K562 (cell line): Measurements from ENCODE around the gene KLHL22. TPM values are rescaled to one million over a fixed set of nuclear protein-coding genes. Genes with fewer than 3 reads are reported as not detected.

Experiments used
- ELF2 ChIP-seq: fragments of 250-450 bp; sonication (Bioruptor Pico); IDR thresholded peaks from 2 replicates; pipeline ENCODE4 v1.5.0; 2021; ENCODE audit warnings: mild to moderate bottlenecking
- KDM4B ChIP-seq, 2 experiments: fragments of 450-650 bp in 1 of 2; sonication (generic) in 1 of 2; IDR thresholded peaks; 2 replicates each; pipeline ENCODE4 v1.6.1; 2016 to 2017; ENCODE audit warnings: borderline replicate concordance in 2 of 2, antibody characterized with exemption in 1 of 2, low read depth in 1 of 2, mild to moderate bottlenecking in 1 of 2
- RBFOX2 ChIP-seq: fragments of 200-400 bp; formaldehyde crosslinking; IDR thresholded peaks from 2 replicates; pipeline ENCODE4 v1.6.1; 2017; ENCODE audit warnings: low read depth, mild to moderate bottlenecking, low read length, moderate library complexity
- SMAD3 ChIP-seq: fragments of 450-650 bp; formaldehyde crosslinking; conservative IDR thresholded peaks from 2 replicates; pipeline ENCODE4 v1.4.0; 2020; ENCODE audit warnings: mild to moderate bottlenecking
- SMARCA4 ChIP-seq: fragments of 450-650 bp; IDR thresholded peaks from 2 replicates; pipeline ENCODE4 v1.6.1; 2016
- SREBF2 ChIP-seq: sonication (generic); formaldehyde crosslinking; IDR thresholded peaks from 2 replicates; pipeline ENCODE4 v1.4.0; 2020; ENCODE audit warnings: mild to moderate bottlenecking, missing genetic modification reagents
- YY1 ChIP-seq, 3 experiments: IDR thresholded peaks; 2 replicates each; pipeline ENCODE4 v1.6.1; 2011; ENCODE audit warnings: low read length in 2 of 3, mild to moderate bottlenecking in 2 of 3, moderate library complexity in 2 of 3, borderline replicate concordance in 1 of 3, control low read depth in 1 of 3, low read depth in 1 of 3; ENCODE audit not compliant: insufficient read depth in 3 of 3, insufficient replicate concordance in 2 of 3, control insufficient read depth in 1 of 3, insufficient read length in 1 of 3; ENCODE audit errors: extremely low read depth in 1 of 3
- ZNF143 ChIP-seq: sonication (generic); formaldehyde crosslinking; IDR thresholded peaks from 2 replicates; pipeline ENCODE4 v1.9.0; 2022; ENCODE audit warnings: mild to moderate bottlenecking, missing genetic modification reagents
- ZNF174 ChIP-seq: fragments of 250-450 bp; sonication (Bioruptor Pico); IDR thresholded peaks from 2 replicates; pipeline ENCODE4 v1.4.0; 2020; ENCODE audit warnings: mild to moderate bottlenecking
- ZNF3 ChIP-seq: fragments of 250-450 bp; sonication (Bioruptor Pico); IDR thresholded peaks from 2 replicates; pipeline ENCODE4 v1.5.0; 2021; ENCODE audit warnings: mild to moderate bottlenecking, moderate library complexity
- ZNF79 ChIP-seq: fragments of 250-450 bp; sonication (Bioruptor Pico); IDR thresholded peaks from 2 replicates; pipeline ENCODE4 v1.4.0; 2020; ENCODE audit warnings: low read depth, mild to moderate bottlenecking, moderate library complexity
- ZNF830 ChIP-seq: fragments of 250-450 bp; sonication (Bioruptor Pico); IDR thresholded peaks from 2 replicates; pipeline ENCODE4 v1.5.0; 2021; ENCODE audit warnings: mild to moderate bottlenecking
- polyA plus RNA-seq, 8 experiments: library from polyadenylated mRNA; depleted of rRNA in 4 of 8; stranded (reverse) in 5 of 8; unstranded in 3 of 8; fragments of >200 nt; fragmentation: Nextera tagmentation in 2 of 8; fragmentation: Illumina TruSeq in 1 of 8; extraction: Ambion mirVana in 2 of 8; extraction: Trizol in 1 of 8; gene quantifications; 2 replicates each; pipeline versions ENCODE4 v1.2.1 to v1.2.3, GENCODE V29; 2011 to 2014; ENCODE audit warnings: inconsistent platforms in 1 of 8, missing spikeins in 1 of 8
- total RNA-seq, 7 experiments: library from RNA; depleted of rRNA in 6 of 7; stranded (reverse); fragments of >200 nt in 6 of 7; fragmentation: Illumina TruSeq in 2 of 7; extraction: Trizol in 2 of 7; gene quantifications; 2 replicates each; pipeline versions ENCODE4 v1.2.1 to v1.2.3, GENCODE V29; 2011 to 2021; ENCODE audit warnings: low replicate concordance in 1 of 7
- TF ChIP-seq, protein P1 (sequence below), 2 experiments: fragments of 250-450 bp in 1 of 2; fragments of 450-650 bp in 1 of 2; sonication (Bioruptor Pico) in 1 of 2; IDR thresholded peaks; 2 replicates each; pipeline versions ENCODE4 v1.6.1 to v1.8.0; 2016 to 2021; ENCODE audit warnings: mild to moderate bottlenecking in 2 of 2, moderate library complexity in 2 of 2, missing compliant biosample characterization in 1 of 2, missing genetic modification characterization in 1 of 2
- TF ChIP-seq, protein P2 (sequence below), 2 experiments: fragments of 450-650 bp; IDR thresholded peaks; 2 replicates each; pipeline ENCODE4 v1.6.1; 2016
- TF ChIP-seq, protein P3 (sequence below): sonication (generic); formaldehyde crosslinking; IDR thresholded peaks from 2 replicates; pipeline ENCODE4 v1.4.0; 2020; ENCODE audit warnings: mild to moderate bottlenecking, missing genetic modification reagents

KLHL22 gene
- total and polyA plus RNA-seq, 9 of the 15 experiments (the other 6 are each of a cell fraction or from before 2014, with no cell fraction given) = 1.3 to 25.6 (median 15.2) TPM

DNA sequence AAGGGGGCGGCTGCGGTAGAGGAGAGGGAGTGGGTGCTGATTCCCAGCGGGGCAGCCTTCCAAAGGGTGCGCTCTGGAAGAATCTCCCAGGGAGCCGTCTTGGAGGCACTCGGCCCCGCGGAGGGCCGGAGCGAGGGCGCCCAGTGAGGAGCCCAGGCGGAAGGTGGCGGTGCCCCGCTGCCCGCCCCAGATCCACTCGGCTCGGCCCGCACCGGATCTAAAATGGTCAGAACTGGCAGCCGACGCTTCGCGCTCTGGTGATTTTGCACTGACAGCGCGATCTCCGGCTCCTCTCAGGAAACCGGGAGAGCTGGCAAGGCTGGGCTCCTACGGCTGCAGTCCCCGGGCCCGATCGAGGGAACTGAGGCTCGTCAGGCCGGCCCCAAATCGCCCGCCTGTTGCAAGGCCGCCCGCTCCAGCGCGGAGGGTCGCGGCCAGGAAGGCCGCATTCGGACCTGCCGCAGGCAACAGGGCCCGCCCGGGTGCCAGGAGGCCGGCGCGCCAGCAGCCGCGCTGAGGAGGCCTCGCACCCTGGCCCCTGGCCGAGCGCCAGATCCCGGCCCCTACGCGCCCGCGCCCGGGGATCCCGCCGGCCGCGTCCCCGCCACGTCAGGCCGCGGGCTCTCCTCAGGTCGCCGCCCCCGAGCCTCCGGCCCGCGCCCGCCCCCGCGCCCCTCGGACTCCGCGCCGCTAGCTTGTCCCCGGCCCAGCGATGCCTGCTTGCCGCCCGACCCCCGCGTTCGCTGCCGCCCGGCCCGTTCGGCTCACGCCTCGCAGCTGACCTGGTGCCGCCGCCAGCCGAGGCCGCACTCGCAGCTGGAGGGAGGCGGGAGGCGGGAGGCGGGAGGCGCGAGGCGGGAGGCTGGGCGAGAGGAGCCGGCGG lies at the start of gene KLHL22 (continued):
- TF ChIP-seq, protein P1, sequence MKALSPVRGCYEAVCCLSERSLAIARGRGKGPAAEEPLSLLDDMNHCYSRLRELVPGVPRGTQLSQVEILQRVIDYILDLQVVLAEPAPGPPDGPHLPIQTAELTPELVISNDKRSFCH (CRISPR knock-in tag; IDR thresholded peaks at IDR 0.05) = no peak
- TF ChIP-seq, protein P1 (tag; IDR thresholded peaks at IDR 0.05) = peak; percentile 85; the same call in 1 of the 2 replicates
- TF ChIP-seq SMARCA4 (no peak), SREBF2 (CRISPR knock-in tag) (no peak), SMAD3 (no peak), YY1 (IDR thresholded peaks at IDR 0.05; ENCODE audit: borderline replicate concordance in 1 of 3, control insufficient read depth in 1 of 3, extremely low read depth in 1 of 3, insufficient read depth in 3 of 3, insufficient read length in 1 of 3, insufficient replicate concordance in 2 of 3, low read depth in 1 of 3, low read length in 2 of 3) (peak in 2 of 3 experiments; percentile 36 to 47), ELF2 (CRISPR knock-in tag) (no peak), RBFOX2 (peak; percentile 84), ZNF830 (CRISPR knock-in tag) (no peak), ZNF174 (no peak), ZNF79 (CRISPR knock-in tag) (no peak), KDM4B (IDR thresholded peaks at IDR 0.05; ENCODE audit: borderline replicate concordance in 2 of 2, low read depth in 1 of 2) (no peak), ZNF143 (CRISPR knock-in tag) (no peak), ZNF3 (CRISPR knock-in tag) (no peak)
- TF ChIP-seq, protein P2, sequence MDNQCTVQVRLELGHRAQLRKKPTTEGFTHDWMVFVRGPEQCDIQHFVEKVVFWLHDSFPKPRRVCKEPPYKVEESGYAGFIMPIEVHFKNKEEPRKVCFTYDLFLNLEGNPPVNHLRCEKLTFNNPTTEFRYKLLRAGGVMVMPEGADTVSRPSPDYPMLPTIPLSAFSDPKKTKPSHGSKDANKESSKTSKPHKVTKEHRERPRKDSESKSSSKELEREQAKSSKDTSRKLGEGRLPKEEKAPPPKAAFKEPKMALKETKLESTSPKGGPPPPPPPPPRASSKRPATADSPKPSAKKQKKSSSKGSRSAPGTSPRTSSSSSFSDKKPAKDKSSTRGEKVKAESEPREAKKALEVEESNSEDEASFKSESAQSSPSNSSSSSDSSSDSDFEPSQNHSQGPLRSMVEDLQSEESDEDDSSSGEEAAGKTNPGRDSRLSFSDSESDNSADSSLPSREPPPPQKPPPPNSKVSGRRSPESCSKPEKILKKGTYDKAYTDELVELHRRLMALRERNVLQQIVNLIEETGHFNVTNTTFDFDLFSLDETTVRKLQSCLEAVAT (IDR thresholded peaks at IDR 0.05) = no peak
- TF ChIP-seq, protein P3, sequence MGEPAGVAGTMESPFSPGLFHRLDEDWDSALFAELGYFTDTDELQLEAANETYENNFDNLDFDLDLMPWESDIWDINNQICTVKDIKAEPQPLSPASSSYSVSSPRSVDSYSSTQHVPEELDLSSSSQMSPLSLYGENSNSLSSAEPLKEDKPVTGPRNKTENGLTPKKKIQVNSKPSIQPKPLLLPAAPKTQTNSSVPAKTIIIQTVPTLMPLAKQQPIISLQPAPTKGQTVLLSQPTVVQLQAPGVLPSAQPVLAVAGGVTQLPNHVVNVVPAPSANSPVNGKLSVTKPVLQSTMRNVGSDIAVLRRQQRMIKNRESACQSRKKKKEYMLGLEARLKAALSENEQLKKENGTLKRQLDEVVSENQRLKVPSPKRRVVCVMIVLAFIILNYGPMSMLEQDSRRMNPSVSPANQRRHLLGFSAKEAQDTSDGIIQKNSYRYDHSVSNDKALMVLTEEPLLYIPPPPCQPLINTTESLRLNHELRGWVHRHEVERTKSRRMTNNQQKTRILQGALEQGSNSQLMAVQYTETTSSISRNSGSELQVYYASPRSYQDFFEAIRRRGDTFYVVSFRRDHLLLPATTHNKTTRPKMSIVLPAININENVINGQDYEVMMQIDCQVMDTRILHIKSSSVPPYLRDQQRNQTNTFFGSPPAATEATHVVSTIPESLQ (CRISPR knock-in tag) = no peak
